CD4-positive, CD25-positive, alpha-beta regulatory T cell (primary cell): ENCODE data around the gene COQ5. TPM values are rescaled to one million over a fixed set of nuclear protein-coding genes. Genes with fewer than 3 reads are reported as not detected.
"Not testable (repeated sequence)": the region's sequence is repeated elsewhere in the genome, so short reads cannot be mapped to it uniquely, and the experiment has no call there.

Experiments
- ATAC-seq, 2 donors: fragments of 150-1000 bp; cut with Tn5 transposase; one replicate each; pipeline ENCODE4 v1.10.0; 2021; ENCODE audit warnings: low read depth in 2 of 2, moderate number of reproducible peaks in 2 of 2, moderate library complexity in 1 of 2
- DNase-seq, 3 donors: peaks; one replicate each; pipeline versions ENCODE4 v3.0.0 to v3.0.0-alpha.2; 2012 to 2022; ENCODE audit warnings: mixed read lengths in 1 of 3
- H3K27ac ChIP-seq: one replicate; pipeline ENCODE4 v1.7.0; 2013; ENCODE audit warnings: mild to moderate bottlenecking, low read length; ENCODE audit not compliant: insufficient read depth, poor library complexity, severe bottlenecking
- H3K27me3 ChIP-seq: one replicate; pipeline ENCODE4 v1.7.0; 2013; ENCODE audit warnings: low read length; ENCODE audit not compliant: control insufficient read depth, insufficient read depth
- H3K36me3 ChIP-seq: one replicate; pipeline ENCODE4 v1.7.0; 2013; ENCODE audit warnings: mild to moderate bottlenecking, low read length, moderate library complexity; ENCODE audit not compliant: control insufficient read depth, insufficient read depth
- H3K4me1 ChIP-seq: 2 replicates; pipeline ENCODE4 v1.7.0; 2013; ENCODE audit warnings: mild to moderate bottlenecking, low read length; ENCODE audit not compliant: insufficient read depth, control insufficient read depth, poor library complexity, severe bottlenecking
- H3K4me3 ChIP-seq: one replicate; pipeline ENCODE4 v1.7.0; 2013; ENCODE audit warnings: low read depth, mild to moderate bottlenecking, low read length, moderate library complexity
- H3K9me3 ChIP-seq, 2 experiments: 1 replicate in 1 of 2; 2 replicates in 1 of 2; pipeline ENCODE4 v1.7.0; 2013; ENCODE audit warnings: low read length in 2 of 2, mild to moderate bottlenecking in 1 of 2, moderate library complexity in 1 of 2; ENCODE audit not compliant: control insufficient read depth in 2 of 2
- H3K27ac Mint-ChIP-seq, 3 donors: one replicate each; pipeline ENCODE4 v1.8.0; 2020 to 2022; ENCODE audit warnings: mild to moderate bottlenecking in 3 of 3, mixed read lengths in 3 of 3, moderate library complexity in 2 of 3
- H3K27me3 Mint-ChIP-seq: one replicate; pipeline ENCODE4 v1.8.0; 2022; ENCODE audit warnings: mild to moderate bottlenecking, mixed read lengths
- H3K36me3 Mint-ChIP-seq: one replicate; pipeline ENCODE4 v1.8.0; 2020; ENCODE audit warnings: mixed read lengths
- H3K4me1 Mint-ChIP-seq, 4 donors: one replicate each; pipeline ENCODE4 v1.8.0; 2020 to 2022; ENCODE audit warnings: mixed read lengths in 4 of 4, mild to moderate bottlenecking in 1 of 4
- H3K4me3 Mint-ChIP-seq, 4 donors: one replicate each; pipeline ENCODE4 v1.8.0; 2020 to 2022; ENCODE audit warnings: mild to moderate bottlenecking in 4 of 4, mixed read lengths in 4 of 4, moderate library complexity in 3 of 4
- H3K9me3 Mint-ChIP-seq, 7 donors: one replicate each; pipeline ENCODE4 v1.8.0; 2020 to 2022; ENCODE audit warnings: mixed read lengths in 7 of 7, mild to moderate bottlenecking in 3 of 7, moderate library complexity in 2 of 7
- polyA plus RNA-seq, 4 donors: library from polyadenylated mRNA; unstranded; fragments of 300-500 nt; fragmentation: Illumina TruSeq; gene quantifications; one replicate each; pipeline ENCODE4 v1.2.3, GENCODE V29; 2021
- total RNA-seq: library from RNA; stranded (reverse); gene quantifications from one replicate; pipeline ENCODE4 v1.2.3, GENCODE V29; 2022

The COQ5 gene
- total and polyA plus RNA-seq, 5 donors from 2014 or later = 11.5 to 67.4 (median 45.8) TPM

DNA sequence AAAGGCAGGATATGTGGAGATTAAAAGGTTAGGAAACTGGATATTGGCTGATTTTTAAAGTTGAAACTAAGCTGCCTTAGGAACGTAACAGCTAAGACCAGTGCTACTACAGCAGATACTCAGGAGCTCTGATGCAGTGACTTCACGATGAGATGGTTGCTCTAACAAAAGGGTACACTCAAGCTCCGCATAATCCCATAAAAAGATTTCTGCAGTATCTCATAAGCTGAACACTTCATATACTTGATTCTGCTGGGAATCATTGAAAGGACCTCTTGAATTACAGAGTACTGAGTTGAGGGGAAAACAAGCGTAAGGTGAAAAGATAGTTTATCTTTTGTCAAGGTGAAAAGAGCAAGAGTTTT lies 8.9 kb upstream of the COQ5 start:
- H3K27ac Mint-ChIP-seq = peak overlapping the region; percentile 67 to 76 (median 75)
- Histone ChIP-seq H3K27ac (peak overlapping the region; percentile 66), H3K4me3 (peak overlapping the region; percentile 94), H3K9me3 (no peaks in the 10 kb centered on the region), H3K36me3 (peaks cover 16% of the 10 kb centered on the region), H3K27me3 (no peaks in the 10 kb centered on the region), H3K4me1 (peaks cover 76% of the 10 kb centered on the region)
- H3K36me3 Mint-ChIP-seq = peaks cover 16% of the 10 kb centered on the region
- DNase-seq = no peak
- peaks cover 35 to 79% (median 52%) of the 10 kb centered on the region in 4 donors for H3K4me1 Mint-ChIP-seq
- H3K4me3 Mint-ChIP-seq = peak overlapping the region; percentile 95 to 99 (median 98)
- no peaks in the 10 kb centered on the region for H3K27me3 Mint-ChIP-seq
- H3K9me3 Mint-ChIP-seq = no peaks in the 10 kb centered on the region
- ATAC-seq = no peak

DNA sequence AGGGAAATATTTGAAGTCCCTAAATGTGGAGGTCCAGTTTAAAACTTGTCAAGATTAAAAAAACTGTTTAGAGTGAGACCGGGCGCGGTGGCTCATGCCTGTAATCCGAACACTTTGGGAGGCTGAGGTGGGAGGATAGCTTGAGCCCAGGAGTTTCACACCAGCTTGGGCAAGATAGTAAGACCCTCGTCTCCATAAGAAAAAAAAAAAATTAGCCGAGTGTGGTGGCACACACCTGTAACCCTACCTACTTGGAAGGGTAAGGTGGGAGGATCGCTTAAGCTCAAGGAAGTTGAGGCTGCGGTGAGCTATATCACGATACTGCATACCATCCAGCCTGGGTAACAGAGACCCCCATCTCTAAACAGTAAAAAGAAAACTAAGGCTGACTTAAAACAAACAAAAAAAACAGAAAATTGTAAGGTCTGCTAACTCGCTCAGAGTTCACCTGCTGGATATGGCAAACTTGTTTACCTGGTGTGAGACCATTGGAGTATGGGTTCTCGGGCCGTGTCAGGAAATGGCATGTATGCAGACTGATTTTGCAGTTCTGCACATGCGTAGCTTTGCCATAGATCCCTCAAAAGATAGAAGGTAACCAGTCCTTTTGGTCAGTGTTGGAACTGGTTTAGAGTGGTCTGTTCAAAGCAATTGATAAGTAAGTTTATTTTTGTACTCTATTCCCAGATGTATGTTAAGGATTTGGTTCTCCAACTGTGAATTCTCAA lies 7.3 kb upstream of the COQ5 start:
- H3K9me3 Mint-ChIP-seq = no peaks in the 10 kb centered on the region
- peak overlapping the region; percentile 75 to 86 (median 76) for H3K27ac Mint-ChIP-seq
- Histone ChIP-seq H3K27me3 (no peaks in the 10 kb centered on the region), H3K27ac (peak overlapping the region; percentile 90), H3K4me3 (peak overlapping the region; percentile 94), H3K36me3 (peaks cover 9% of the 10 kb centered on the region), H3K4me1 (peaks cover 68% of the 10 kb centered on the region), H3K9me3 (no peaks in the 10 kb centered on the region)
- no peaks in the 10 kb centered on the region for H3K27me3 Mint-ChIP-seq
- H3K4me3 Mint-ChIP-seq = peak overlapping the region; percentile 95 to 99 (median 98)
- H3K36me3 Mint-ChIP-seq = peaks cover 16% of the 10 kb centered on the region
- ATAC-seq = peak in 1 of 2 donors; percentile 29
- H3K4me1 Mint-ChIP-seq = peaks cover 35 to 69% (median 49%) of the 10 kb centered on the region in 4 donors
- peak; percentile 14 to 69 (median 33) for DNase-seq

DNA sequence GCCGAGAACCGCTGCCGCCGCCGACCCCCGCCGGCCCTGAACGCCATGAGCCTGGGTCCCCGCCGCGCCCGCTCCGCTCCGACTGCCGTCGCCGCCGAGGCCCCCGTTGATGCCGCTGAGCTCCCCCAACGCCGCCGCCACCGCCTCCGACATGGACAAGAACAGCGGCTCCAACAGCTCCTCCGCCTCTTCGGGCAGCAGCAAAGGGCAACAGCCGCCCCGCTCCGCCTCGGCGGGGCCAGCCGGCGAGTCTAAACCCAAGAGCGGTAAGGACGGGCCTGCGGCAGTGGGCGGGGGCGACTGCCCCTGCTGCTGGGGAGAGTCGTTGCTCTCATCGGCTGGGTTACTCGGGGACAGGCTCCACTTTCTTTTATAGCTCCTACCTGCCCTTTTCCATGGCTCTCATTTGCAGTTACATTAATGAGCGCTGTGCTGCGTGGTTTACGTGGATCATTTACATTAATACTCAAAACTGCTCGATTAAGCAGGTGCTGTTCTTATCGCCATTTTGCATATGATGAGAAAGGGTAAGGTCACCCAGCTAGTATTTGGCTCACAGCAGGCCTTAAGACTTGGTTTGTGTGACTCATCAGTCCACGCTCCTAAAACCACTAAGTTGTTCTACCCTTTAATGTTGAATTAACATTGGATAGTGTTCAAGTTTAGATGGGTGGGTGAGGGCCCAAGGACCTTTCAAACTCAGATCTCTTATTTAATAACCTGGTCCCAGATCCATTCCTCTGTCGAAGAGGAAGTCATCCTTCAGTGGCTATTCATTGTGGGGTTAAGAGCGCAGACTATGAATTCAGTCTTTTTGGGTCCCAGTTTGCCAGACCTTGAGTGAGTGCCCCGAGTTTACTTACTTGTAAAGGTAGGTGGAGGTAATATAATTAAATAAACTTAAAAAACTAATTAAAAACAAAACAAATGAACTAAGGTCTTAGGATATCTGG lies 6.0 kb upstream of the COQ5 start:
- H3K27me3 ChIP-seq = no peaks in the 10 kb centered on the region
- peaks cover 56% of the 10 kb centered on the region for H3K4me1 ChIP-seq
- ATAC-seq (peak; percentile 40 to 56), DNase-seq (peak; percentile 37 to 66 (median 58))
- H3K4me3 Mint-ChIP-seq = peak overlapping the region; percentile 95 to 99 (median 98)
- H3K4me3 ChIP-seq = peak overlapping the region; percentile 94
- peak overlapping the region; percentile 90 for H3K27ac ChIP-seq
- H3K36me3 Mint-ChIP-seq = peaks cover 13% of the 10 kb centered on the region
- no peaks in the 10 kb centered on the region for H3K27me3 Mint-ChIP-seq
- no peaks in the 10 kb centered on the region for H3K9me3 Mint-ChIP-seq
- no peaks in the 10 kb centered on the region for H3K9me3 ChIP-seq
- H3K4me1 Mint-ChIP-seq = peaks cover 27 to 58% (median 42%) of the 10 kb centered on the region in 4 donors
- H3K27ac Mint-ChIP-seq = peak overlapping the region; percentile 76 to 96 (median 94)
- peaks cover 7% of the 10 kb centered on the region for H3K36me3 ChIP-seq

DNA sequence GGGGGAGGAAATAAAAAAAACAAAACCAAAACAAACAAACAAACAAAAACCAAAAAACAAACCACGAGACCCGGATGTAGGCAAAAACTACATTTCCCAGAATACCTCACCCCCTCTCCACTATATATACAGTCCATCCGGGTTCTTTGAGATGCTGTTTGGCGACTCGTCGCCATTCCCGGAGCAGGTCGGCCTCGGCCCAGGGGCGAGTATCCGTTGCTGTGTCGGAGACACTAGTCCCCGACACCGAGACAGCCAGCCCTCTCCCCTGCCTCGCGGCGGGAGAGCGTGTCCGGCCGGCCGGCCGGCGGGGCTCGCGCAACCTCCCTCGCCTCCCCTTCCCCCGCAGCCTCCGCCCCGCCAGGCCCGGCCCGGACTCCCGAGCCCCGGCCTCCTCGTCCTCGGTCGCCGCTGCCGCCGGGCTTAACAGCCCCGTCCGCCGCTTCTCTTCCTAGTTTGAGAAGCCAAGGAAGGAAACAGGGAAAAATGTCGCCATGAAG lies 5.3 kb upstream of the COQ5 start, which contains the start of gene RNF10:
Gene RNF10 (plus strand): TSS at position 154 of the 500 bp plus-strand sequence. CDS start 456 bp downstream, outside the sequence.
- peak within 1 kb of the TSS; percentile 90 for H3K27ac ChIP-seq
- H3K9me3 ChIP-seq = no peaks in the 10 kb centered on the region
- no peaks in the 10 kb centered on the region for H3K27me3 ChIP-seq
- ATAC-seq (peak; percentile 75 to 76), DNase-seq (peak; percentile 75 to 91 (median 87))
- H3K27me3 Mint-ChIP-seq = no peaks in the 10 kb centered on the region
- peaks cover 1% of the 10 kb centered on the region for H3K36me3 ChIP-seq
- H3K27ac Mint-ChIP-seq = peak within 1 kb of the TSS; percentile 76 to 96 (median 94)
- H3K4me3 Mint-ChIP-seq = peak within 1 kb of the TSS; percentile 95 to 99 (median 98)
- H3K4me3 ChIP-seq = peak within 1 kb of the TSS; percentile 94
- no peaks in the 10 kb centered on the region for H3K9me3 Mint-ChIP-seq
- peaks cover 56% of the 10 kb centered on the region for H3K4me1 ChIP-seq
- H3K4me1 Mint-ChIP-seq = peaks cover 24 to 59% (median 45%) of the 10 kb centered on the region in 4 donors
- peaks cover 11% of the 10 kb centered on the region for H3K36me3 Mint-ChIP-seq

DNA sequence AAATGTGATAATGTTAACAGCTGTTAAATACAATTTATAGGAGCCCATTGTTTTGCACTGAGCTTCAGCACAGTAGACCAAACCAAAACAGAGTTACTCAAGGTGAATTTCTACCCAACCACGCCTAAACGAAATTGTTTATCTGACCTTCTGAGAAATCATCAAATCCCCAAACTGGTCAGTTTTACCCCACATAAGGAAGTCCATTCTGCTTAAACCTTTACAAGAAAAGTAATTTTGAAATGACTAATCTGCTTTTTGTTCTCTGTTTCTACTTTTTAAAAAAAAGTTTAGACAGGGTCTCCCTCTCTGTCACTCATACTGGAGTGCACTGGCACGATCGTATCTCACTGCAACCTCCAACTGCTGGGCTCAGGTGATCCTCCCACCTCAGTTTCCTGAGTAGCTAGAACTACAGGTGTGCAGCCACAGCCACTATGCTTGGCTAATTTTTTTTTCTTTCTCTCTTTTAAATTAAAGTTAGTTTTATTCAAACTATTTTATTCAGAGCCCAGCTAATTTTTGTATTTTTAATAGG lies 3.8 kb upstream of the COQ5 start:
- Histone ChIP-seq H3K4me3 (no peak overlapping the region), H3K4me1 (peaks cover 51% of the 10 kb centered on the region), H3K27me3 (no peaks in the 10 kb centered on the region), H3K9me3 (no peaks in the 10 kb centered on the region), H3K27ac (no peak overlapping the region), H3K36me3 (no peaks in the 10 kb centered on the region)
- DNase-seq (peak in 1 of 3 donors; percentile 71), ATAC-seq (no peak)
- Mint-ChIP-seq H3K4me1 (peaks cover 15 to 55% (median 37%) of the 10 kb centered on the region in 4 donors), H3K9me3 (no peaks in the 10 kb centered on the region), H3K4me3 (peak overlapping the region in 3 of 4 donors; percentile 29 to 99 (median 38)), H3K36me3 (peaks cover 9% of the 10 kb centered on the region), H3K27ac (peak overlapping the region in 1 of 3 donors; percentile 29), H3K27me3 (no peaks in the 10 kb centered on the region)

DNA sequence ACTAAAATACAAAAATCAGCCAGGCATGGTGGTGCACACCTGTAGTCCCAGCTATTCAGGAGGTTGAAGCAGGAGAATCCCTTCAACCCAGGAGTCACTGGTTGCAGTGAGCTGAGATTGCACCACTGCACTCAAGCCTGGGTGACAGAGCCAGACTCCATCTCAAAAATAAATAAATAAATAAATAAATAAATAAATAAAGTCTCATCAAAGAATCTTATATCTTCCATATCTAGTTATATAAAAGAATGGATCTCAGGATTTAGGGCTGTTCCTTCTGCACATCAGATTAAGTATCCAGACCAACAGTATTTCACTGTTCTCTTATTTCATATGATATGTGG lies 1.4 kb upstream of the COQ5 start:
- peak overlapping the region in 3 of 4 donors; percentile 98 to 100 (median 100) for H3K4me3 Mint-ChIP-seq
- not testable (repeated sequence) for ATAC-seq, H3K27me3 ChIP-seq, H3K36me3 Mint-ChIP-seq, H3K4me3 ChIP-seq, H3K27me3 Mint-ChIP-seq, H3K9me3 ChIP-seq, DNase-seq, H3K9me3 Mint-ChIP-seq, H3K27ac ChIP-seq, H3K36me3 ChIP-seq
- H3K4me1 ChIP-seq = peaks cover 27% of the 10 kb centered on the region
- peak overlapping the region in 1 of 3 donors; percentile 100 for H3K27ac Mint-ChIP-seq
- peaks cover 13 to 38% (median 25%) of the 10 kb centered on the region in 4 donors for H3K4me1 Mint-ChIP-seq
